ENCODE data around the gene PPIB.

DNA sequence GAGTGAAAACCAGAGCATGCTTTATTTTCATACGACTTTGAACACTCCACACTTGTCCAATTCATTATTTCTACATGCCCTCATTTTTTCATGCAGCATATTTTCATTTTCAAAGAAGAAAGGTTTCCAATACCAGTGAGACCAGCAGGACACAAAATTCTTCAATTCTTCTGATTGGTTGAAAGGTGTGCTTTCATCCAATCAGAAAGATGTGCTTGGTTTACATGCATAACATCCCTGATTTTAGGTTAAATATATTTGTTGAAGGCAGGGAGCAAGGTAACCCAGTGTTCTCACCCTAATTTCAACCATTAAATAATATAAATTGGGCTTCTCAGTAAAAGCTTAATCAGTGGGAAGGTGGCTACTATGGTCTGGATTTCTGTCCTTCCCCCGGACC, 47.5 kb upstream of the PPIB start:
- no peak for TF ChIP-seq CTCF (IDR thresholded peaks at IDR 0.05)
- no peak for TF ChIP-seq POLR2A (IDR thresholded peaks at IDR 0.05)
- no peak for TF ChIP-seq EP300 (IDR thresholded peaks at IDR 0.05)
